ENCODE results near the gene TNS3. TPM values are rescaled to one million over a fixed set of nuclear protein-coding genes. Genes with fewer than 3 reads are reported as not detected.
A peak's percentile ranks its signal among the peaks of the same experiment; 100 is the strongest.

TNS3 gene
- polyA plus RNA-seq, 3 donors: 85.9 to 94.6 (median 88.0) TPM

- DNase-seq (ENCODE audit: low read depth in 3 of 3, low spot score in 2 of 3): peak in 2 of 3 donors; percentile 36 to 49
Observed at GRCh38 chr7:47254081-47254977, 327.6 kb downstream of the TNS3 start.

DNA sequence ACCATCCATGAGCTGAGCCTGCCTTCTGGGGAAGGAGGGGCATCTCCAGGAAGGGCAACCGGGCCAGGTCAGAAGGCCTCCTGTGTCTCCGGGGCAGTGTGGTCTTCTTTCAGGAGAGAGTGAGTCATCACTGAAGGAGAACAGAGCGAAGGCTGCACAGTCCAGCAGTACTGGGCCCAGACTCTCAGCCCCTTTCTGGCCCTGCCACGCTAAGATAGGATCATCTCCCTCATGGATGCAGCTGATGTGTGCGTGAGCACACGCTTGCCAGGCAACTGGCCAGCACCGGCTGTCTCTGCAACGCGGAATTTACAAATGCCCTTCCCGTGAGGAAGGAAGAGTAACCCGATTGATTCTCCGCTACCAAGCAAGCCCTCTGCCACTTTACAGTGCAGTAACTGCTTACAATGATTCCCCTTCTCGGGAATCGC, 328.2 kb downstream of the TNS3 start:
- DNase-seq (ENCODE audit: low read depth in 3 of 3, low spot score in 2 of 3): peak in 1 of 3 donors; percentile 23

- no peak for DNase-seq (ENCODE audit: low read depth in 3 of 3, low spot score in 2 of 3)
Observed at GRCh38 chr7:47252675-47253074, 329.2 kb downstream of the TNS3 start.

- DNase-seq (ENCODE audit: low read depth in 3 of 3, low spot score in 2 of 3): no peak
Observed at GRCh38 chr7:47249361-47249760, 332.6 kb downstream of the TNS3 start.

DNA sequence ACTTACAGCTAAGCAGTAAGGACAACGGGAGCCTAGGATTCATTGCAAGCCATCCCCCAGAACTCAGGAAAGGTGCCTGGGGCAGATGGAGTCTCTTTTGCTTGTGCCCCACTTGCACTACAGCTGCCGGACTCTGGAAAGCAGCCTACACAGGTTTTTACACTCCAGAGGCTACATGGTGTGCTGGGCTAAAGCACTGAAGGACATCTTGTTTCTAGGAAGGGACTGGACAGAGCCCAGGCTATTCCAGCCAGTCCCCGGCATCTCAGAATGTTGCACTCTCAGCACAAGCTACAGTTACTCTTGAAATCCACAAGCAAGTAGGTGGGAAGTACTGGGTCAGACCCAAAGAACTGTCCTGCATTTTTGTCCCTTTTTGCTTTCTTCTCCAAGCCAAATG, 333.1 kb downstream of the TNS3 start:
- no peak for DNase-seq (ENCODE audit: low read depth in 3 of 3, low spot score in 2 of 3)

GRCh38 chr7:47247132-47247531, 334.8 kb downstream of the TNS3 start:
- DNase-seq (ENCODE audit: low read depth in 3 of 3, low spot score in 2 of 3): no peak

DNA sequence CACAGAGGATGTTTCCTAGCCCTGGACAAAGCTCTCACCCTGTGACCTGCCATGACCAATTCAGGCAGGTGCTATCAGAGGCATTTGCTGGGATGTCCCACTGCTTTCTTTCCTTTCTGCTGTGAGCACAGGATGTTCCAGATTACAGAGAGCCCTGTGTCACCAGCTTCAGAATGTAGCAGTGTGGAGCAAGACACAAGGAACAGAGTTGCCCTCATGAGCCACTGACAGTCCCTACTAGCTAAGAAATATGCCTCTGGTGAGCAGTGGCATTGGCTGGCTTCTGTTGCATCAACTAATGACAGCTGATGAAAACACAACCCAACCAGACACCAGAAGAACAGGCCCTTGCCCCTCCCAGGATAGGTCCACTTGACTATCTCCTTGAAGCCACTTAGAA, 337.2 kb downstream of the TNS3 start:
- no peak for DNase-seq (ENCODE audit: low read depth in 3 of 3, low spot score in 2 of 3)

GRCh38 chr7:47241112-47242065, 340.5 kb downstream of the TNS3 start:
- no peak for DNase-seq (ENCODE audit: low read depth in 3 of 3, low spot score in 2 of 3)

DNA sequence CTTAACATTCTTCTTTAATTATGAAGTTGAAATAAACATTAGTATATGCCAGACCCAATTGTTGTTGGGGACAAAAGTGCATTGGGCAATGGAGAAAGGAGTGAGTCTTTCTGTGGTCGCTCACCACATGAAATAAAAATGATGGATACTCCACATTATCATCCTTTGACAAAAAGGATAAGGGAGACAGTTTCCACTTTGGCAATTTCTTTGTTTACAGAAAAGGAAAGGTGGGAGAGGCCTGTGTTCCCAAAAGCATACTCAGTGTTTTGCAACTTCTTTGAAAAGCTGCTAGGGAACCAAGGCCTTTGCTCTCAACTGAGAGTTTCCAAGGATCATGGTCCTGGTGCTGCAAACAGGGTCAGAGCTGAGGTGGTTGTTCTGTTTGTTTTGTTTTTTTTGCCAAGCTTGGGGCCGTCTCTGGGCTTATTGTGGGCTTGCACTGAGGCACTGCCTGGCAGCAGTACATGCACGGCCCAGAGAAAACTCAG, 341.9 kb downstream of the TNS3 start:
- DNase-seq (ENCODE audit: low read depth in 3 of 3, low spot score in 2 of 3): no peak

DNA sequence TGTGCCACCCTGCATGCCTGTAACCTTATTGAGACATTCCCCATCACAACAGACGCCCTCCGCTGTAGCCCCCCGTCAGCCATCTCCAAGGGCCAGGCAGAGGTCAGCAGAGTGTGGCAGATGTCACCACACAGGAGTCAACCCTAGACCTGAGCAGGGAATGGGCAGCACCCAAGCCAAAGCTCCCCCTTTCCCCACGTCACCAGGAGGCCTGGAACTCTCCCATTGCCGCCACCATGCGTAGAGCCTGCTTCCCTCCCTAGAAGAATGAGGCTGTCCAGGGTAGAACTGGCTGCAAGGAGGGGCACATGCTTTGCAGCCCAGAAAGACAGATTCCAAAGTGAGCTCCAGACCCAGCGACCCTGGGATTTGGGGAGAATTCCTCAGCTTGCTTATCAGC, 342.9 kb downstream of the TNS3 start:
- DNase-seq (ENCODE audit: low read depth in 3 of 3, low spot score in 2 of 3): no peak

GRCh38 chr7:47236480-47237129, 345.3 kb downstream of the TNS3 start:
- DNase-seq (ENCODE audit: low read depth in 3 of 3, low spot score in 2 of 3): no peak

DNA sequence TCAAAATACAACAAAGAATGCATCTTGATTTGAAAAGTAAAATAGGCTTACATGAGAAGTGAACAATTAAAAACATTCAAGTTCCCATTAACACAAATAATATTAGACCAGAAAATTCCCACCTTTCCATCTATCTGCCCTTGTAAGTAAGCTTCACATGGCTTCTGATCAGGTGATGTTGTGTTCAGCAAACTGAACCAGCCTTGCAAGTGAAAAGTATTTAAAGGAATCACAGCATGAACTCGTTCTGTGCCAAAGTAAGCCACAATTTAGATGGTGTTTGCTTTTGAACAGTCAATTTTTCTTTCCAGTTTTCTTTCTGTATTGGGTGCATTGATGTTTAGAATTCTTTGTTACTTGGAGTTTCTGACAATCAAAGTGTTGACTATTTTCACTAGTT, 347.9 kb downstream of the TNS3 start:
- no peak for DNase-seq (ENCODE audit: low read depth in 3 of 3, low spot score in 2 of 3)

DNA sequence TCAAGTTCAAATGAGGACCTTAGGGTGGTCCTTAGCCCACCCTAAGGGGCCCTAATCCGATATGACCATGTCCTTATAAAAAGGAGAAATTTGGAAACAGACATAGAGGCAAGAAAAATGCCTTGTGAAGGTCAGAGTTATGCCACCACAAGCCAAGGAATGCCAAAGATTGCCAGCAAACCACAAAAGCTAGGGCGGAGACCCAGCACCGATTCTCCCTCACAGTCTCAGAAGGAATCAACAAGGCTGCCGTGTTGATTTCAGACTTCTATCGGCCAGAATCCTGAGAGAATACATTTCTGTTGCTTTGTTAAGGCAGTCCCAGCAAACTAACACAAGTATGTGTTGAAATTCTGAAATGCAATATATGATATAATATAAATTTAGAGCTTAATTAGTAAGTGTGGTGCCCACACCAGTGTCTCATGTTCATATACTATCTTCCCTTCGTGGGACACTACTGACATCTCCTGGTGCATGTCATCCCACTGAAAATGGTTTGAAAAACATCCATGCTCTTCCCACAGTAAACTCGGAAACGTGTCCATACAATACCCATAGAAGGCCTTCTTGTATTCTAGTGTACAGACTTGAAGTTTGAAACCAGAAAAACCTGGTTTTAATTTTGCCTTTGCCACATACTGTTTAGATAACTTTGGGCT, 349.0 kb downstream of the TNS3 start:
- DNase-seq (ENCODE audit: low read depth in 3 of 3, low spot score in 2 of 3): no peak

DNA sequence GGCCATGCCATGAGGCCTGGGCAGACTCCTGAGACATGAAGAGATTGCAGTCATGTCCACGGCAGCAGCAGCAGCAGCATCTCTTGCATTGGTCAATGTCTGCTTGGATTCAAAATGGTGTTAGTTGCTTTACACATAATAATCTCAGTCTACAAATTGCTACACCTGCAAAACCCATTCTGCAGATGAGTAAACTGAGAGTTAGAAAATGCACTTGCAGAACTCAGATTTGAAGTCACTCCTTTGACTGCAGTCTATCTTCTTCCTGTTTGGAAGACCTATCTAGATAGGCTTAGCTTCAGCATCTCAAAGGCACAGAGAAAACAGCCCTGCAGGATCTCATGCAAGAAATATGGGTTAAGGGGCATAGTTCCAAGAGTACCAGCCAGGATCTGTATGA, 350.3 kb downstream of the TNS3 start:
- no peak for DNase-seq (ENCODE audit: low read depth in 3 of 3, low spot score in 2 of 3)

GRCh38 chr7:47231032-47231431, 350.9 kb downstream of the TNS3 start:
- no peak for DNase-seq (ENCODE audit: low read depth in 3 of 3, low spot score in 2 of 3)

- DNase-seq (ENCODE audit: low read depth in 3 of 3, low spot score in 2 of 3): no peak
Observed at GRCh38 chr7:47228386-47229014, 353.4 kb downstream of the TNS3 start.

- DNase-seq (ENCODE audit: low read depth in 3 of 3, low spot score in 2 of 3): no peak
Observed at GRCh38 chr7:47227762-47228177, 354.1 kb downstream of the TNS3 start.

DNA sequence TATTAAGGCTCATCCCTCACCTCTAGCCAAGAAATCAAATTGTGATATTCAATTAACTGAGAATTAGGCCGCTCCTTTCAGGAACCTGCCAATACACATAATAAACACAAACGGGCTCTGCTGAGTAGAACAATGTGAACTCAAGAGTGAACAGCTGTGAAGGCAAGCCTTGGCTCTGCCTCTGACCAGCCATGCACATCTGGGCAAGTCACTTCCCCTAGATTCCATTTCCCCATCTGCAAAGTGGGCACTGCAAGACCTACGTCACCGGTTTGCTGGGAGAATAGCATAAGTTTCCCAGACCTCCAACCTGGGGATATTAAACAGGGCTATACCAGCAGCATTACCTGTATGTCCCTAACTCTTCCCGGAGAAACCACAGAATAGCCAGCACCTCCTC, 355.2 kb downstream of the TNS3 start:
- no peak for DNase-seq (ENCODE audit: low read depth in 3 of 3, low spot score in 2 of 3)

DNA sequence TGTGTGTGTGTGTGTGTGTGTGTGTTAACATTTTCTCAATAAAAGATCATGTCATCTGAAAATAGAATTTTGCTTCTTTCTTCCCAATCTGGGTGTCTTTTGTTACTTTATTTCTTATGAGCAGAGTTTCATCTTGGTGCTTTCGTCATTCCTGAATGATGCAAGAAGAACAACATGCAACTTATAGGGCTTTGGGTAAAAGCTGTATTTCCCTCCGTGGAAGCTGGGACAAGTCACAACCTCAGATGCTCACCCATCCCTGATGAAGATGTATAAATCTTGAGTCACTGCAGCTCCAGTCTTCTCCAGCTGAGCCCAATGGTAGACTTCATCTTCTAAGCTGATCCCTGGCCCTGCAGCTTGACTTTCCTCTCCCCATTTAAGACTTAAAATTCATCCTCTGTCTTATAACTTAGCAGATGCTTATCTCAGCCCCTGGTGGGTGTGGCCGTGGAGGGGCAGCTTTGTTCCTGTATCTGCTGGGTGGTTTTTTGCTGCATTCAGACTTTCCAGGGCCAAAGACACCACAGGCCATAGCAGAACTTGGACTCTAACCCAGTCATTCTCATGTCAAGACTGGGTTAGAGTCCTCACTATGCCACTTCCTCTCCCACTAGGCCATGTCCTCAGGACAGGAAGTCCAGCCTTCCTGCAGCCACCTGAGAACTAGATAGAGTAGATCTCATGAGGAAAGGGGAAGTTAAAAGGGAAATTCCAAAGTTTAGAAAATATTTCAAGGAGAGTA, 356.4 kb downstream of the TNS3 start:
- no peak for DNase-seq (ENCODE audit: low read depth in 3 of 3, low spot score in 2 of 3)

Data from right renal cortex interstitium (tissue), 3 donors.